Measurements from ENCODE around the gene MSH6. TPM values are rescaled to one million over a fixed set of nuclear protein-coding genes. Genes with fewer than 3 reads are reported as not detected.

The MSH6 gene
- total and polyA plus RNA-seq, 2 of the 13 experiments (the other 11 are each of a cell fraction or from before 2014, with no cell fraction given), result 20.8 to 113 TPM

DNA sequence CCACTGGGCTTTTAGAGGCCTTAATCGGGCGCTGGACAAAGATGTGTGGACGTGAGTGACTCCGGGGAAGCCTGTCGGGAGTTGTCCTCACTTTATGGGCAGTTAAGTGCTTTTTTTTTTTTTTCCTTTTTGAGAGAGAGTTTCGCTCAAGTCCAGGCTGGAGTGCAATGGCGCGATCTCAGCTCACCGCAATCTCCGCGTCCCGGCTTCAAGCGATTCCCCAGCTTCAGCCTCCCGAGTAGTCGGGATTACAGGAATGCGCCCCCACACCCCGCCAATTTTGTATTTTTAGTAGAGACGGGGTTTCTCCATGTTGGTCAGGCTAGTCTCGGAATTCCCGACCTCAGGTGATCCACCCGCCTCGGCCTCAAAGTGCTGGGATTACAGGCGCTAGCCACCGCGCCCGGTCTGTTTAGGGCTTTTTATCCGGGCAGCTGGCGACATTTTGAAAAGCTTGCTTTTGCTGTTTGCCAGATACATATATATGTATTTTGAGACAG lies 1.5 kb downstream of the MSH6 start (continued):
- TF ChIP-seq, protein P1, sequence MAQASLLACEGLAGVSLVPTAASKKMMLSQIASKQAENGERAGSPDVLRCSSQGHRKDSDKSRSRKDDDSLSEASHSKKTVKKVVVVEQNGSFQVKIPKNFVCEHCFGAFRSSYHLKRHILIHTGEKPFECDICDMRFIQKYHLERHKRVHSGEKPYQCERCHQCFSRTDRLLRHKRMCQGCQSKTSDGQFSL (CRISPR knock-in tag; IDR thresholded peaks at IDR 0.05), result no peak
- TF ChIP-seq STAG1 (CRISPR knock-in tag; IDR thresholded peaks at IDR 0.05), result no peak
- no peak for TF ChIP-seq ATF2 (CRISPR knock-in tag; IDR thresholded peaks at IDR 0.05)
- no peak for TF ChIP-seq ZNF761 (CRISPR knock-in tag; conservative IDR thresholded peaks at IDR 0.05)
- no peak for TF ChIP-seq ZKSCAN5 (CRISPR knock-in tag; IDR thresholded peaks at IDR 0.05)
- no peak for TF ChIP-seq SMC3 (IDR thresholded peaks at IDR 0.05; ENCODE audit: low read length)
- no peak for TF ChIP-seq ZNF746 (CRISPR knock-in tag; IDR thresholded peaks at IDR 0.05)
- no peak for TF ChIP-seq SIN3B (IDR thresholded peaks at IDR 0.05; ENCODE audit: low read length)
- no peak for TF ChIP-seq JDP2 (CRISPR knock-in tag; IDR thresholded peaks at IDR 0.05; ENCODE audit: borderline replicate concordance)
- no peak for TF ChIP-seq NAIF1 (CRISPR knock-in tag; IDR thresholded peaks at IDR 0.05; ENCODE audit: borderline replicate concordance)
- no peak for TF ChIP-seq PHF8 (CRISPR knock-in tag; IDR thresholded peaks at IDR 0.05)
- TF ChIP-seq HHEX (CRISPR knock-in tag; IDR thresholded peaks at IDR 0.05), result no peak
- TF ChIP-seq NONO (IDR thresholded peaks at IDR 0.05), result no peak
- TF ChIP-seq NONO (CRISPR knock-in tag; conservative IDR thresholded peaks at IDR 0.05), result no peak
- no peak for TF ChIP-seq ETS1 (CRISPR knock-in tag; IDR thresholded peaks at IDR 0.05)
- no peak for TF ChIP-seq TBL1XR1 (IDR thresholded peaks at IDR 0.05; ENCODE audit: borderline replicate concordance, low read length, partially characterized antibody)
- TF ChIP-seq ARNT (IDR thresholded peaks at IDR 0.05), result no peak
- TF ChIP-seq, protein P2, sequence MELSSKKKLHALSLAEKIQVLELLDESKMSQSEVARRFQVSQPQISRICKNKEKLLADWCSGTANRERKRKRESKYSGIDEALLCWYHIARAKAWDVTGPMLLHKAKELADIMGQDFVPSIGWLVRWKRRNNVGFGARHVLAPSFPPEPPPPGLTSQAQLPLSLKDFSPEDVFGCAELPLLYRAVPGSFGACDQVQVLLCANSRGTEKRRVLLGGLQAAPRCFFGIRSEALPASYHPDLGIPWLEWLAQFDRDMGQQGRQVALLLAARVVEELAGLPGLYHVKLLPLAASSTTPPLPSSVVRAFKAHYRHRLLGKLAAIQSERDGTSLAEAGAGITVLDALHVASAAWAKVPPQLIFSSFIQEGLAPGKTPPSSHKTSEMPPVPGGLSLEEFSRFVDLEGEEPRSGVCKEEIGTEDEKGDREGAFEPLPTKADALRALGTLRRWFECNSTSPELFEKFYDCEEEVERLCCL (CRISPR knock-in tag; IDR thresholded peaks at IDR 0.05; ENCODE audit: borderline replicate concordance), result no peak
- no peak for TF ChIP-seq KLF16 (CRISPR knock-in tag; IDR thresholded peaks at IDR 0.05)
- TF ChIP-seq TBX3 (IDR thresholded peaks at IDR 0.05; ENCODE audit: borderline replicate concordance), result no peak
- TF ChIP-seq NFYB (CRISPR knock-in tag; IDR thresholded peaks at IDR 0.05), result no peak
- TF ChIP-seq, protein P3, sequence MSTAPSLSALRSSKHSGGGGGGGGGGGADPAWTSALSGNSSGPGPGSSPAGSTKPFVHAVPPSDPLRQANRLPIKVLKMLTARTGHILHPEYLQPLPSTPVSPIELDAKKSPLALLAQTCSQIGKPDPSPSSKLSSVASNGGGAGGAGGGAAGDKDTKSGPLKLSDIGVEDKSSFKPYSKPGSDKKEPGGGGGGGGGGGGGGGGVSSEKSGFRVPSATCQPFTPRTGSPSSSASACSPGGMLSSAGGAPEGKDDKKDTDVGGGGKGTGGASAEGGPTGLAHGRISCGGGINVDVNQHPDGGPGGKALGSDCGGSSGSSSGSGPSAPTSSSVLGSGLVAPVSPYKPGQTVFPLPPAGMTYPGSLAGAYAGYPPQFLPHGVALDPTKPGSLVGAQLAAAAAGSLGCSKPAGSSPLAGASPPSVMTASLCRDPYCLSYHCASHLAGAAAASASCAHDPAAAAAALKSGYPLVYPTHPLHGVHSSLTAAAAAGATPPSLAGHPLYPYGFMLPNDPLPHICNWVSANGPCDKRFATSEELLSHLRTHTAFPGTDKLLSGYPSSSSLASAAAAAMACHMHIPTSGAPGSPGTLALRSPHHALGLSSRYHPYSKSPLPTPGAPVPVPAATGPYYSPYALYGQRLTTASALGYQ (CRISPR knock-in tag; IDR thresholded peaks at IDR 0.05), result no peak
- TF ChIP-seq ZBTB1 (CRISPR knock-in tag; IDR thresholded peaks at IDR 0.05; ENCODE audit: borderline replicate concordance), result no peak
- TF ChIP-seq MEIS2 (CRISPR knock-in tag; IDR thresholded peaks at IDR 0.05), result 0 out of 2 replicates have a peak, but pooled peaks have one; percentile 1
- TF ChIP-seq, protein P4, sequence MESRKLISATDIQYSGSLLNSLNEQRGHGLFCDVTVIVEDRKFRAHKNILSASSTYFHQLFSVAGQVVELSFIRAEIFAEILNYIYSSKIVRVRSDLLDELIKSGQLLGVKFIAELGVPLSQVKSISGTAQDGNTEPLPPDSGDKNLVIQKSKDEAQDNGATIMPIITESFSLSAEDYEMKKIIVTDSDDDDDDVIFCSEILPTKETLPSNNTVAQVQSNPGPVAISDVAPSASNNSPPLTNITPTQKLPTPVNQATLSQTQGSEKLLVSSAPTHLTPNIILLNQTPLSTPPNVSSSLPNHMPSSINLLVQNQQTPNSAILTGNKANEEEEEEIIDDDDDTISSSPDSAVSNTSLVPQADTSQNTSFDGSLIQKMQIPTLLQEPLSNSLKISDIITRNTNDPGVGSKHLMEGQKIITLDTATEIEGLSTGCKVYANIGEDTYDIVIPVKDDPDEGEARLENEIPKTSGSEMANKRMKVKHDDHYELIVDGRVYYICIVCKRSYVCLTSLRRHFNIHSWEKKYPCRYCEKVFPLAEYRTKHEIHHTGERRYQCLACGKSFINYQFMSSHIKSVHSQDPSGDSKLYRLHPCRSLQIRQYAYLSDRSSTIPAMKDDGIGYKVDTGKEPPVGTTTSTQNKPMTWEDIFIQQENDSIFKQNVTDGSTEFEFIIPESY (CRISPR knock-in tag; IDR thresholded peaks at IDR 0.05), result peak; percentile 70
